Osteocyte (in vitro differentiated cells): ENCODE data around the gene VMP1. TPM values are rescaled to one million over a fixed set of nuclear protein-coding genes. Genes with fewer than 3 reads are reported as not detected.
"Not testable (repeated sequence)": the region's sequence is repeated elsewhere in the genome, so short reads cannot be mapped to it uniquely, and the experiment has no call there.

ENCODE experiments used
- DNase-seq: peaks from one replicate; pipeline ENCODE4 v3.0.0; 2021; ENCODE audit warnings: mixed read lengths; ENCODE audit not compliant: unreplicated experiment; ENCODE audit errors: extremely low spot score
- H3K27ac Mint-ChIP-seq: one replicate; pipeline ENCODE4 v1.8.0; 2021; ENCODE audit warnings: mild to moderate bottlenecking, mixed read lengths; ENCODE audit not compliant: unreplicated experiment
- H3K27me3 Mint-ChIP-seq: one replicate; pipeline ENCODE4 v1.8.0; 2021; ENCODE audit warnings: mixed read lengths; ENCODE audit not compliant: unreplicated experiment
- H3K36me3 Mint-ChIP-seq: one replicate; pipeline ENCODE4 v1.8.0; 2021; ENCODE audit warnings: mixed read lengths; ENCODE audit not compliant: unreplicated experiment
- H3K4me1 Mint-ChIP-seq: one replicate; pipeline ENCODE4 v1.8.0; 2021; ENCODE audit warnings: mixed read lengths; ENCODE audit not compliant: unreplicated experiment
- H3K4me3 Mint-ChIP-seq: one replicate; pipeline ENCODE4 v1.8.0; 2021; ENCODE audit warnings: mild to moderate bottlenecking, moderate library complexity, mixed read lengths; ENCODE audit not compliant: unreplicated experiment
- H3K9me3 Mint-ChIP-seq: one replicate; pipeline ENCODE4 v1.8.0; 2021; ENCODE audit warnings: mixed read lengths; ENCODE audit not compliant: unreplicated experiment
- CTCF ChIP-seq: fragments of 200-600 bp; sonication (generic); IDR thresholded peaks from 2 replicates; pipeline ENCODE4 v1.5.0; 2021; ENCODE audit warnings: antibody characterized with exemption, mild to moderate bottlenecking, moderate library complexity
- total RNA-seq: library from RNA; stranded (reverse); gene quantifications from 2 replicates; pipeline ENCODE4 v1.2.1, GENCODE V29; 2021

VMP1 gene
- total RNA-seq, 1 donor from 2014 or later, result 468 TPM

- Mint-ChIP-seq H3K4me3 (peak overlapping the region; percentile 31), H3K4me1 (peaks cover 60% of the 10 kb centered on the region), H3K27me3 (no peaks in the 10 kb centered on the region), H3K27ac (peak overlapping the region; percentile 90), H3K36me3 (peaks cover 5% of the 10 kb centered on the region), H3K9me3 (peaks cover 3% of the 10 kb centered on the region)
- TF ChIP-seq CTCF, result no peak
- DNase-seq, result no peak
Observed at GRCh38 chr17:59754552-59754951, 47.1 kb downstream of the VMP1 start.

- Mint-ChIP-seq H3K4me1 (peaks cover 61% of the 10 kb centered on the region), H3K36me3 (peaks cover 10% of the 10 kb centered on the region), H3K27ac (peak overlapping the region; percentile 90)
- H3K4me3 Mint-ChIP-seq, H3K9me3 Mint-ChIP-seq, DNase-seq, H3K27me3 Mint-ChIP-seq: not testable (repeated sequence)
Observed at GRCh38 chr17:59755069-59755468, 47.6 kb downstream of the VMP1 start.

- no peak for DNase-seq
- TF ChIP-seq CTCF, result no peak
- no peak overlapping the region for H3K4me3 Mint-ChIP-seq
- peak overlapping the region; percentile 90 for H3K27ac Mint-ChIP-seq
- peaks cover 5% of the 10 kb centered on the region for H3K9me3 Mint-ChIP-seq
- H3K36me3 Mint-ChIP-seq, result peaks cover 16% of the 10 kb centered on the region
- no peaks in the 10 kb centered on the region for H3K27me3 Mint-ChIP-seq
- peaks cover 71% of the 10 kb centered on the region for H3K4me1 Mint-ChIP-seq
Observed at GRCh38 chr17:59756236-59756818, 48.9 kb downstream of the VMP1 start.

GRCh38 chr17:59757043-59757442 lies 49.6 kb downstream of the VMP1 start:
- no peak for TF ChIP-seq CTCF
- H3K27me3 Mint-ChIP-seq, result no peaks in the 10 kb centered on the region
- no peak overlapping the region for H3K4me3 Mint-ChIP-seq
- H3K27ac Mint-ChIP-seq, result peak overlapping the region; percentile 90
- H3K9me3 Mint-ChIP-seq, result peaks cover 5% of the 10 kb centered on the region
- peaks cover 16% of the 10 kb centered on the region for H3K36me3 Mint-ChIP-seq
- no peak for DNase-seq
- peaks cover 78% of the 10 kb centered on the region for H3K4me1 Mint-ChIP-seq

- H3K36me3 Mint-ChIP-seq, result peaks cover 16% of the 10 kb centered on the region
- H3K27ac Mint-ChIP-seq, result peak overlapping the region; percentile 90
- DNase-seq, result no peak
- TF ChIP-seq CTCF, result no peak
- H3K9me3 Mint-ChIP-seq, result peaks cover 5% of the 10 kb centered on the region
- H3K4me1 Mint-ChIP-seq, result peaks cover 75% of the 10 kb centered on the region
- H3K27me3 Mint-ChIP-seq, result no peaks in the 10 kb centered on the region
- H3K4me3 Mint-ChIP-seq, result no peak overlapping the region
Observed at GRCh38 chr17:59757470-59757869, 50.0 kb downstream of the VMP1 start.
